ENCODE results near the gene ANAPC2.

Gene ANAPC2

GRCh38 chr9:137160716-137161557, 27.4 kb downstream of the ANAPC2 start:
- DNase-seq: no peak

DNA sequence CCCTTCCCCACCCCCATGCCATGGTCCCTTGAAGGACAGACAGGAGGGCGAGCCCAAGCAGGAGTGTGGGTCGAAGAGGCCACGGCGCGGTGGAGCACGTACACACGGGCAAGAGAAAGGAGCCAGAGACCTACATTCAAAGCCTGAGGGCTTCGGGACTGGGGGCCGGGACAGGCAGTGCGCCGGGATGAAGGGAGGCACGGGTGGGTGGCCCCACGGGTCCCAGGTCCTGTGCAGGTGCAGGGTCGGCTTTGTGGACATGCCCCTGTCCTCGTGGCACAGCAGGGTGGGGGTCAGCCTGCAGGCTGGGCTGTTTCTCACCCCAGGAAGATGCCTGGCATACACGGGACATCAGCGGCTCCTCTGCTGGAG, 28.3 kb downstream of the ANAPC2 start:
- no peak for DNase-seq

DNA sequence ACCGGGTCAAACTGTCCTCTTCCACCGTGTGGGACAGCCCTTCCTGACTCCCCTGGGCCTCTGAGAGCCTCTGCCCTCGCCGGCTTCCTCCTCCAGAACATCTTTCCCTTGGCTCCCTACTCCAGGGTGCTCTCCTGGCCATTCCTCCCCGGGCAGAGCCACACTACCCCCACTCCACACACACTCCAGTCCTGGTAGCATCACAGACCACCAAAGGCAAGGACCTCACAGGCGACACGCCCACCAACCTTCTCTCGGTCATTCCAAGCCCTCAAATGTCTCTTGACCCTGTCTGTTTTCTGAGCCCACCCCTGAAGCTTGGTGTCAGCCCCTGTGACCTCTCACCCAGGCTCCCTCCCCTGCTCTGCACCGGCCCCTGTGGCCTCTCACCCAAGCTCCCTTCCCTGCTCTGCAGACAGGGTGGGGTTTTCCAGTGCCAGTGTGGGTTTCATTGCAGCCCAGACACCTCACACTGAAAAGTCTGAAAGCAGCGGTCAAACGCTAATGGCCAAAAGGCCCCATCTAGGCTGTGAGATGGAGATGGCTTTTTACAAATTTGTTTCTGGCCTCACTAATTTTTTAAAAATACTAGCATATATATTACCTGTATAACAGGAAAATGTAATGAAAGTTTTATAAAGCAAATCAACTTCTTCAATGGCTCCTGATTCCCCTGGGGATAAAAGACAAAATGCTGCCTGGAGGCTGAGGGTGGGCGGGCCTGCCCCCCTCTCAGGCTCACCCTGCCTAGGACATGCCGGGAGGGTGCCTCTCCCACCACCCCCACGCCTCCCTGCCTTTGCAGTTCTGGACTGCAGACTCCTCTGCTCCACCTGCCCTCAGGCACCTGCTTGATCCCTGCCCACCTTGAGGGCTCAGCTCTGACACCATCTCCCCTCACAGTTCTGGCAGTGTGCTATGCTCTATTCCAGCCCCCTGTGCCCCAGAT, 29.0 kb downstream of the ANAPC2 start:
- DNase-seq: no peak

DNA sequence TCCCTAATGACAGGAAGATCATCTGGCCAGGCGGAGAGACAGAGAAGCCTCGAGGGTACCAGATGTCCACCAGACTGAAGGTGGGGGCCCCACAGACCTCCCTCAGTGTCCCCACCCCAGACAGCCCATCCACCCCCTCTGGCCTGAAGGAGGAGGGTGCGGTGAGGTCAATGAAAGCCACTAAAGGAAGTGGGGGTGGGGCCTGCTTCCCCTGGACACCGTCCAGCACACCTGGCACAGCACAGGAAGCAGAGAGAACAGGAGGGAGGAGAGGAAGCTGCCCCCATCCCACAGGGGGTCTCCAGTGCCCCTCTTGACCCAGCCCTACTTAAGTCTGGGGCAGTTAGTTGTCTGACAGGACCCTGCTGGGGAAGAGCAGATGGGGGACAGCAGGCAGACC, 29.7 kb downstream of the ANAPC2 start:
- DNase-seq: no peak

DNA sequence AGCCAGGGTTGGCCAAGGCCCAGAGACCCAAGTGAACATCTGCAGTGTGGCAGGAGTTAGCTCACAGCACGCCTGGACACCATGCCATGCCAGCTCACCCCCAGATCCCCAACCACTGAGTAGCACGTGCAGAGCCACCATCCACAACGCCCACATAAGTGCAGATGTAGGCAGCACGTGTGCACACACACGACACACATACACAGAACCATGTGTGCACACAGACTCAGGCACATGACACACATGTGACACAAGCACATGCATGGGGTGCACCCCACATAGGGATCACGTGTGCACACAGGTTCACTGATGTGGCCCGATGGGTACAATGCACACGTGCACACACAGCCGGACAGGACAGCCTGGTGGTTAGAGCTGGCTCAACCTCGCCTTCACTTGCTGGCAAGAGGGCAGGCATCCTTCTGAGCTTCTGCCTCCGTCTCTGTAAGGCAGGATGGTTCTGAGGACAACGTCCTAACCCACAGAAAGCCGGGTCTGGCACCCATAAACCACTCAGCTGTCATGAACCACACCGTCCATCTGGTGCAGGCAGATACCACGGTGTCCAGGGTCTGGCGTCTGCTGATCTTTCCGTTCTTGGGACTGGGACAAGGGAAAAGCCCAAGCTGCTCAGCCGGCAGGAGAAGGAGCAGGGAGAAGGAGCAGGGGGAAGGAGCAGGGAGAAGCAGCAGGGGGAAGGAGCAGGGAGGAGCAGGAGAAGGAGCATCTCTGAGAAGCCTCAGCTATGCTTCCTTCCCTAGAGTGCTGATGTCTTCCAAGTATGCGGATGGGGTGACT, 30.5 kb downstream of the ANAPC2 start:
- DNase-seq: no peak

DNA sequence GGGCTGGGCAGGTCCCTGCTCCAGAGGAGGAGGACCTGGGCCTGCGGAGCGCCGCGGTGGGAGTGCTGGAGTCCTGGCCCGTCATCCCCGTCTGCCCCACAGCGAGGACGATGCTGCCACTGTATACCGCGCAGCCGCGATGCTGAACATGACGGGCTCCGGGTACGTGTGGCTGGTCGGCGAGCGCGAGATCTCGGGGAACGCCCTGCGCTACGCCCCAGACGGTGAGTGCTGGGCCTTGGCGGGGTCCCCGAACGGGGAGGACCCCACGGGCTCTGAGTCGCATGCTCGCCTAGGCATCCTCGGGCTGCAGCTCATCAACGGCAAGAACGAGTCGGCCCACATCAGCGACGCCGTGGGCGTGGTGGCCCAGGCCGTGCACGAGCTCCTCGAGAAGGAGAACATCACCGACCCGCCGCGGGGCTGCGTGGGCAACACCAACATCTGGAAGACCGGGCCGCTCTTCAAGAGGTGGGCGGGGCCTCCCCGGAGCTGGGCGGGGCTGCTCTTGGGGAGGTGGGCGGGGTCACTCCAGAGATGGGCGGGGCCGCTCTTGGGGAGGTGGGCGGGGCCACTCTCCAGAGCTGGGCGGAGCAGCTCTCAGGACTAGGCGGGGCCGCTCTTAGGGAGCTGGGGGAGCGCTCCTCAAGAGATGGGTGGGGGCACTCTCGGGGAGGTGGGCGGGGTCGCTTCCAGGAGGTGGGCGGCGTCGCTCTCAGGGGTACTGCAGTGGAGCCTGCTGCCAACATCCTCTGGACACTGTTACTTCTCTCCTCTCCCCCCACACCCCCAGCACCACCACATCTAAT, 31.6 kb downstream of the ANAPC2 start:
- DNase-seq: no peak

- DNase-seq: no peak
These were observed 35.4 kb downstream of the ANAPC2 start for GRCh38 chr9:137152844-137153405.

DNA sequence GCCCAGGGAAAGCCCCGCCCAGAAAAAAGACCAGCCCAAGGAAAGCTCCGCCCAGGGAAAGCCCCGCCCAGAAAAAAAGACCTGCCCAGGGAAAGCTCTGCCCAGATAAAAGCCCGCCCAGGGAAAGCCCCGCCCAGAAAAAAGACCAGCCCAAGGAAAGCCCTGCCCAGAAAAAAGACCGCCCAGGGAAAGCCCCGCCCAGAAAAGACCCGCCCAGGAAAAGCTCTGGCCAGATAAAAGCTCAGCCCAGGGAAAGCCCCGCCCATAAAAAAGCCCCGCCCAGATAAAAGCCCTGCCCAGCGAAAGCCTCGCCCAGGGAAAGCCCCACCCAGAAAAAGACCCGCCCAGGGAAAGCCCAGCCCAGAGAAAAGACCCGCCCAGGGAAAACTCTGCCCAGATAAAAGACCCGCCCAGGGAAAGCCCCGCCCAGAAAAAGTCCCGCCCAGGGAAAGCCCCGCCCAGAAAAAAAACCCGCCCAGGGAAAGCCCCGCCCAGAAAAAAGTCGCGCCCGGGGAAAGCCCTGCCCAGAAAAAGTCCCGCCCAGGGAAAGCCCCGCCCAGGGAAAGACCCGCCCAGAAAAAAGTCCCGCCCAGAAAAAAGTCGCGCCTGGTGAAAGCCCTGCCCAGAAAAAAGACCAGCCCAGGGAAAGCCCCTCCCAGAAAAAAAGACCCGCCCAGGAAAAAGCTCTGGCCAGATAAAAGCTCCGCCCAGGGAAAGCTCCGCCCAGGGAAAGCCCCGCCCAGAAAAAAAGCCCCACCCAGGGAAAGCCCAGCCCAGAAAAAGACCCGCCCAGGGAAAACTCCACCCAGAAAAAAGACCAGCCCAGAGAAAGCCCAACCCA, 37.5 kb downstream of the ANAPC2 start:
- no peak for DNase-seq

DNA sequence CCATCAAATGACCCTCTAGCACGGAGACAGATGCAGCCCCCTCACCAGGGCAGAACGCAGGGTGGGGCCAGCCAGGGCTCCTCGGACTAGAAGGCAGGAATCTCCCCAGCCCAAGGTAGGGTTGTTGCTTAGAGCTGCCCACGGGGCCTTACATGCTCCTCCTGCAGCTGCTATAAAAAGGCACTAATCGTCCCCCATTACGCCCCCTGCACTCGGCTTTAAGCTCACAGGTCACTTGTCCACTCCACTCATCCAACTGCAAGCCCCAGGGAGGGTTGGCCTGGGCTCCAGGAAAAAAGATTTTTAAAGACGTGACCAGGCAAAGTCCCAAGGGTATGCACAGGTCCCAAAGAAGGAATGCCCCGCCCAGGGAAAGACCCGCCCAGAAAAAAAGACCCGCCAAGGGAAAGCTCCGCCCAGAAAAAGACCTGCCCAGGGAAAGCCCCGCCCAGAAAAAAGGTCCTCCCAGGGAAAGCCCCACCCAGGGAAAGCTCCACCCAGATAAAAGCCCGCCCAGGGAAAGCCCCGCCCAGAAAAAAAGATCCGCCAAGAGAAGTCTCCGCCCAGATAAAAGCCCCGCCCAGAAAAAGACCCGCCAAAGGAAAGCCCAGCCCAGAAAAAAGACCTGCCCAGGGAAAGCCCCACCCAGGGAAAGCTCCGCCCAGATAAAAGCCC, 38.3 kb downstream of the ANAPC2 start:
- no peak for DNase-seq

DNA sequence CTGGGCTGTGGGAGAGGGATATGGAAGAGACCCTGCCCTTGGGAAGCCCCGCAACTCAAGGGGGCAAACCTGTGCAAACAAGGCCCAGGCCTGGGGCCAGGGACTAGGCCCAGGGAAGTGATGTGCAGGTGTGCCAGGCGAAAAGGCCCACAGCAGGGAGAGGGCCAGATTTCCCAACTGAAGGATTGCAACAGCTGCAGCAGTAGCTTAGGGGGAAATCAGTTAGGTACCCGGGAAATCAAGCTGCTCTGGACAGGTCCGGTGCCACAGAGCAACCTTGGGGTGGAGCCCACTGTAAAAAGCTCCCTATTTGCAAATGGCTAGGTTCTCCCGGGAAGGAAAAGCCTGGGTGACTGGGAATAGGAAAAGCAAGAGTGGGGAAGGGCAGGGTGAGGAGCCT, 39.0 kb downstream of the ANAPC2 start:
- DNase-seq: no peak

GRCh38 chr9:137148661-137149060, 39.7 kb downstream of the ANAPC2 start:
- DNase-seq: no peak

GRCh38 chr9:137148242-137148641, 40.1 kb downstream of the ANAPC2 start:
- DNase-seq: no peak

DNA sequence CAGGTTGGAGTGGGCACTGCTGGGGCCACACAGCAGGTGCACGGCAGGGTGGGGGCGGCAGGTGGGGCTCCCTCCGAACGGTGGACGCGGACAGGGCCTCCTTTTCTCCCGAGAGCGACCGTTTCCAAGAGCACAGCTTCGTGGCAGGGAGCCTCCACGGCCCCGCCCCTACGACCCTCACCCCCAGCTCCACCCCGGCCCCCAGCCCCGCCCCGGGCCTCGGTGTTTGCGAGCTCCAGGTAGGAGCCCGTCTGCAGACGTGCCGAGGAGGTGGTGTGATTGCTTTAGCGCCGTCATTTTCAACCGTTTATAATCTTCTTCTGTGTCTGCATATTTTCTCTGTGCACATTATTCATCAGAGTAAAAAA, 40.6 kb downstream of the ANAPC2 start:
- DNase-seq: no peak

DNA sequence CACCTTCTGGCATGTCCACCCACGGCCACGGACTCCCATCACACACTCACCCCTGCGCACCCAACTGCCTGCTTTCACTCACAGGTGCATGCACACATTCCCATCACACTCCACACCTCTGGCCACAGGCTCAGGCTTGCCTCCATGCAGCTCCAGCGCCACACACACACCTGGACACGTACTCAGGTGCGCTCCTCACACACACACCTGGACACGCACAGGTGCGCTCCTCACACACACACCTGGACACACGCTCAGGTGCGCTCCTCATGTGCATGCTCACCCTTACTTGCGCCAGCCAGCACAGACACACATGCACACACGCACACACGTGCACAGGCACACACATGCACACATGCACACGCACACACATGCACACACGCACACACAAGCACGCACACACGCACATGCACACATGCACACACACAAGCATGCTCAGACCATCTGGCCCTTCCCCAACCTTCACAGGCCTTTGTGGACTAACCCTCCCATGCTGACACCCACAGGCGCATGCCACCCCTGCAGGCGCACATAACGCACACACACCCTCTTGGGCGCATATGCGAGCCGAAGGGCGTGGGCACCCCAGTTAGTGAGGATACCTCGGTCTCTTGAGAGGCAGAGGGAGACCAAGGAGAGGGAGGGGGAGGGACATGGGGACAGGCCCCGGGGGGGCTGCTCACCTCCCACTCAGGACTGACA, 41.1 kb downstream of the ANAPC2 start:
- no peak for DNase-seq

GRCh38 chr9:137146527-137146918, 41.8 kb downstream of the ANAPC2 start:
- no peak for DNase-seq

- DNase-seq: no peak
These were observed 42.4 kb downstream of the ANAPC2 start for GRCh38 chr9:137145731-137146526.

DNA sequence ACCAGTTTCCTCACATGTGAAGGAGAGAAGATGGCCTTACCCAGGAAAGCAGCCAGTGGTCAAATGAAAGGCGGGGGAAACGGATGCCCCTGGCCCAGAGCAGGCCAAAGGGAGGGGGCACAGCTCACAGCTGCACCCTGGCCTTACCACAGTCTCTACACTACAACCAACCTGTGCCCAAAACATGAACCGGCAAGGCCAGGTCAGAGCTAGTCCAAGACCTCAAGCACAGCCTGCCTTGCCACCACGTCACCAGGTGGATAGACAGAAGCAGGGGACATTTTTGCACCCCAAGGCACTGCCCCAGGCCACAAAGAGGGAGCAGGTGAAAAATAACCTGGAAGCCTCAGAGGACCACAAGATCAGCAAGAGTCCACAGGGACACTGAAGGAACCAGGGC, 44.9 kb downstream of the ANAPC2 start:
- no peak for DNase-seq

- no peak for DNase-seq
These were observed 46.1 kb downstream of the ANAPC2 start for GRCh38 chr9:137141976-137142936.
